OCI-LY7 (cell line): ENCODE data around the gene CFDP1. TPM values are rescaled to one million over a fixed set of nuclear protein-coding genes. Genes with fewer than 3 reads are reported as not detected.

Source experiments
- BruUV-seq: library from RNA; stranded (reverse); fragments of 400-500 nt; replicated peaks from 2 replicates; lab custom pipeline; 2021; lab: Mats Ljungman, UMichigan
- CTCF ChIA-PET: fragments of 300-600 bp; sonication (Branson Sonifier 250); formaldehyde crosslinking; loops from one replicate; lab custom pipeline; 2022; ENCODE audit warnings: antibody characterized with exemption; ENCODE audit not compliant: unreplicated experiment; lab: Charles Lee
- POLR2A ChIA-PET: fragments of 300-600 bp; sonication (Branson Sonifier 250); formaldehyde crosslinking; loops from one replicate; lab custom pipeline; 2022; ENCODE audit warnings: antibody characterized with exemption; lab: Charles Lee
- DNase-seq: peaks from one replicate; pipeline ENCODE4 v3.0.0-alpha.2; 2015; ENCODE audit warnings: low spot score
- H2AFZ ChIP-seq: fragments of 200-600 bp; sonication (generic), shearing (Covaris generic); 2 replicates; pipeline ENCODE4 v1.6.1; 2014; ENCODE audit warnings: mild to moderate bottlenecking, antibody characterized with exemption, low read length, moderate library complexity
- H3K27ac ChIP-seq: fragments of 200-600 bp; sonication (generic); 2 replicates; pipeline ENCODE4 v1.5.1; 2014; ENCODE audit warnings: mixed run types, low read depth, mild to moderate bottlenecking, moderate library complexity, low read length, inconsistent platforms; ENCODE audit not compliant: poor library complexity, severe bottlenecking
- H3K36me3 ChIP-seq: fragments of 200-600 bp; sonication (generic); 2 replicates; pipeline ENCODE4 v1.6.1; 2014; ENCODE audit warnings: mild to moderate bottlenecking, antibody characterized with exemption, low read length, moderate library complexity, mixed read lengths; ENCODE audit not compliant: insufficient read depth
- H3K4me1 ChIP-seq: fragments of 200-600 bp; sonication (generic); 2 replicates; pipeline ENCODE4 v1.5.1; 2014; ENCODE audit warnings: mild to moderate bottlenecking, low read length; ENCODE audit not compliant: insufficient read depth, poor library complexity, severe bottlenecking
- H3K4me2 ChIP-seq: fragments of 200-600 bp; sonication (generic); 2 replicates; pipeline ENCODE4 v1.6.1; 2014; ENCODE audit warnings: mild to moderate bottlenecking, low read length
- H3K4me3 ChIP-seq: fragments of 200-600 bp; sonication (generic); 2 replicates; pipeline ENCODE4 v1.5.1; 2014; ENCODE audit warnings: mild to moderate bottlenecking, low read depth, low read length; ENCODE audit not compliant: poor library complexity, severe bottlenecking
- H3K79me2 ChIP-seq: fragments of 200-600 bp; sonication (generic); 2 replicates; pipeline ENCODE4 v1.6.1; 2016; ENCODE audit warnings: low read depth, mild to moderate bottlenecking, low read length, moderate library complexity, mixed read lengths; ENCODE audit not compliant: insufficient read depth
- H3K9me2 ChIP-seq: fragments of 200-600 bp; sonication (generic); 2 replicates; pipeline ENCODE4 v1.6.1; 2016; ENCODE audit warnings: mild to moderate bottlenecking, low read length, mixed read lengths; ENCODE audit not compliant: insufficient read depth
- H3K9me3 ChIP-seq: fragments of 200-600 bp; sonication (generic); 2 replicates; pipeline ENCODE4 v1.6.1; 2014; ENCODE audit warnings: mild to moderate bottlenecking, mixed run types, low read length, mixed read lengths
- H4K20me1 ChIP-seq: fragments of 200-600 bp; sonication (generic); 2 replicates; pipeline ENCODE4 v1.6.1; 2014; ENCODE audit warnings: mild to moderate bottlenecking, antibody characterized with exemption, low read length, moderate library complexity, mixed read lengths; ENCODE audit not compliant: insufficient read depth
- CTCF ChIP-seq: fragments of 200-600 bp; sonication (generic); conservative IDR thresholded peaks from 2 replicates; pipeline ENCODE4 v1.5.1; 2014; ENCODE audit warnings: mild to moderate bottlenecking, antibody characterized with exemption, low read length, moderate library complexity, mixed read lengths
- EZH2phosphoT487 ChIP-seq: fragments of 200-600 bp; sonication (generic); IDR thresholded peaks from 2 replicates; pipeline ENCODE4 v1.6.1; 2018; ENCODE audit warnings: low read depth, borderline replicate concordance, mild to moderate bottlenecking, mixed run types, antibody characterized with exemption, low read length, moderate library complexity, mixed read lengths
- intact Hi-C: fragments of 100-400 bp; cut with micrococcal nuclease; formaldehyde crosslinking; loops from one replicate; pipeline ENCODE4 v1.10.0; 2022; ENCODE audit not compliant: unreplicated experiment
- total RNA-seq, 2 experiments: library from RNA; depleted of rRNA in 1 of 2; stranded (reverse); fragments of >200 nt in 1 of 2; shearing (Covaris generic) in 1 of 2; gene quantifications; 2 replicates each; pipeline ENCODE4 v1.2.3, GENCODE V29; 2014 to 2022

The CFDP1 gene
- total RNA-seq, 2 experiments from 2014 or later = 30.0 to 57.6 TPM

GRCh38 chr16:75256696-75257343 is 176.5 kb downstream of the CFDP1 start:
- CTCF ChIA-PET = interaction anchor here (0.6 kb wide), 1 partner anchor 325 kb away, joined by 3 read pairs; no protein-coding TSS in a partner anchor
- H3K79me2 ChIP-seq = no peaks in the 10 kb centered on the region
- no peak overlapping the region for H3K27ac ChIP-seq
- intact Hi-C loops = no loop called here
- H4K20me1 ChIP-seq = no peaks in the 10 kb centered on the region
- no peak for DNase-seq
- H3K9me3 ChIP-seq = no peaks in the 10 kb centered on the region
- no TSS peak for BruUV-seq
- no peak overlapping the region for H3K4me3 ChIP-seq
- TF ChIP-seq CTCF (no peak), EZH2phosphoT487 (no peak)
- H2AFZ ChIP-seq = no peak overlapping the region
- POLR2A ChIA-PET = interaction anchor here (0.6 kb wide), 1 partner anchor 111 kb away, joined by 6 read pairs; no protein-coding TSS in a partner anchor
- no peaks in the 10 kb centered on the region for H3K36me3 ChIP-seq
- no peaks in the 10 kb centered on the region for H3K9me2 ChIP-seq
- H3K4me1 ChIP-seq = peaks cover 1% of the 10 kb centered on the region
- no peak overlapping the region for H3K4me2 ChIP-seq

GRCh38 chr16:75256059-75256571 is 177.2 kb downstream of the CFDP1 start:
- intact Hi-C loops = no loop called here
- no peak overlapping the region for H2AFZ ChIP-seq
- H3K4me3 ChIP-seq = no peak overlapping the region
- DNase-seq = no peak
- H3K79me2 ChIP-seq = no peaks in the 10 kb centered on the region
- no peaks in the 10 kb centered on the region for H3K9me2 ChIP-seq
- ChIA-PET CTCF (no interaction called here), POLR2A (no interaction called here)
- no peaks in the 10 kb centered on the region for H3K36me3 ChIP-seq
- no peak overlapping the region for H3K4me2 ChIP-seq
- H4K20me1 ChIP-seq = no peaks in the 10 kb centered on the region
- H3K27ac ChIP-seq = no peak overlapping the region
- TF ChIP-seq CTCF (no peak), EZH2phosphoT487 (no peak)
- H3K4me1 ChIP-seq = peaks cover 3% of the 10 kb centered on the region
- no peaks in the 10 kb centered on the region for H3K9me3 ChIP-seq
- BruUV-seq = no TSS peak

- no peak for TF ChIP-seq CTCF
- no peak for TF ChIP-seq EZH2phosphoT487
- ChIA-PET CTCF (no interaction called here), POLR2A (interaction anchor here (1.0 kb wide), 1 partner anchor 12 kb away, joined by 4 read pairs; no protein-coding TSS in a partner anchor)
- no TSS peak for BruUV-seq
- H3K4me1 ChIP-seq = peaks cover 11% of the 10 kb centered on the region
- H4K20me1 ChIP-seq = no peaks in the 10 kb centered on the region
- DNase-seq = no peak
- no peak overlapping the region for H3K4me3 ChIP-seq
- no peak overlapping the region for H3K4me2 ChIP-seq
- no peaks in the 10 kb centered on the region for H3K9me2 ChIP-seq
- H3K9me3 ChIP-seq = no peaks in the 10 kb centered on the region
- no peak overlapping the region for H3K27ac ChIP-seq
- intact Hi-C loops = no loop called here
- H3K79me2 ChIP-seq = no peaks in the 10 kb centered on the region
- no peak overlapping the region for H2AFZ ChIP-seq
- H3K36me3 ChIP-seq = no peaks in the 10 kb centered on the region
Measured at GRCh38 chr16:75254359-75254837, 178.9 kb downstream of the CFDP1 start.
